Dermis blood vessel endothelial cell (primary cell): Measurements from ENCODE around the gene PHKB. TPM values are rescaled to one million over a fixed set of nuclear protein-coding genes. Genes with fewer than 3 reads are reported as not detected.
"Not testable (repeated sequence)": the region's sequence is repeated elsewhere in the genome, so short reads cannot be mapped to it uniquely, and the experiment has no call there.

Source experiments
- DNase-seq: peaks from one replicate; pipeline ENCODE4 v3.0.0; 2010
- total RNA-seq: library from RNA; depleted of rRNA; stranded (reverse); fragments of >200 nt; gene quantifications from 2 replicates; pipeline ENCODE4 v1.2.3, GENCODE V29; 2014

PHKB gene
- total RNA-seq: 98.7 and 98.9 TPM in 2 replicates

DNA sequence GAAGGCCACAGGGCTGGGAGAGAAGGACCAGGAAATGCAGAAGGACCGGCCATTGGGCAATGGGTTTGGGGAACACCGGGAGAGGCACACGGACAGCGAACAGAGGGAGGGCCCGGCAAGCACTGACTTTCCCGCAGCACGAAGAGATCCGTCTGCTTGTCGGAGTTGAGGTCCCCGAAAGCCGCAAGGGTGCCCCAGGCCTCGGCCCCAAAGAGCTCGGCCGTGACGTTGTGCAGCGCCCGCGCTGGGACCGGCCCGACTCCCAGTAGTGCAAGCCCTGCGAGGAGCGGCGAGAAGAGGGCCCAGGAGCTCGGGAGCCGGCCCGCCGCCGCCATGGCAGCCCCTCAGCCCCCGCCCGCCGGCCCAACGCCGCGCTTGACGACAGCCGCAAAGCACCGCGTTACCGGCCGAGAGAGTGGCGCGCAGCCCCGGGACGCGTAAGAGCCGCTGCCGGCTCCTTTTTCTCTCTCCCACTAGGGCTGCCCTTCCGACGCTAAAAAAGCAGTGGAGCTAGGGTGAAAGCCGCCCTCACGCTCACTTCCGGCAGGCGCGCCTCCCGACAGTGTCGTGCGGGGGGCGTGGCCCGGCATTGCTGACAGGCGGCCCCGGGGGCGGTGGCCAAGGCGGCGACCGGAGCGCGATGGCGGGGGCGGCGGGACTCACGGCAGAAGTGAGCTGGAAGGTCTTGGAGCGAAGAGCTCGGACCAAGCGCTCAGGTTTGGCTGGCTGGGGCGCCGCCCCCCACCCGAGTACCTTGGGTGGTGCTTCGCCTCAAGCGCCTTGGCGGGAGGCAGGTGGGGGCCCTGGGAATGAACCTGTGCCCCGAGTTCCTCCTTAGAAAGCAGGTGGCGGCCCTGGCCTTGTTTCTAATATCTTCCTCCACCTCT lies at the start of gene PHKB, which contains the start of gene ITFG1:
PHKB (plus strand) TSS at position 621 of the 887 bp plus-strand sequence; CDS start at position 641, 20 bp downstream.
ITFG1 (minus strand) TSS at position 353 of the 887 bp plus-strand sequence; CDS start at position 335, 18 bp downstream.
- DNase-seq: peak; percentile 93

DNA sequence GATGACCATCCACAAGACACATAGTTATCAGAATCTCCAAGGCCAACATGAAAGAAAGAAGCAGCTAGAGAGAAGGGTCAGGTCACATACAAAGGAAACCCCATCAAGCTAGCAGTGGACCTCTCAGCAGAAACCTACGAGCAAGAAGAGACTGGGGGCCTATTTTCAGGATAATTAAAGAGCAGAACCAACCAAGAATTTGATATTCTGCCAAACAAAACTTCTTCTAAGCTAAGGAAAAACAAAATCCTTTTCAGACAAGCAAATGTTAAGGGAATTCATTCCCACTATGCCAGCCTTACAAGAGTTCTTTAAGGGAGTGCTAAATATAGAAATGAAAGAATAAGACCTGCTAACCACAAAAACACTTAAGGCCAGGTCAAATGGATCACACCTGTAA lies 48.1 kb upstream of the PHKB start:
- no peak for DNase-seq

DNA sequence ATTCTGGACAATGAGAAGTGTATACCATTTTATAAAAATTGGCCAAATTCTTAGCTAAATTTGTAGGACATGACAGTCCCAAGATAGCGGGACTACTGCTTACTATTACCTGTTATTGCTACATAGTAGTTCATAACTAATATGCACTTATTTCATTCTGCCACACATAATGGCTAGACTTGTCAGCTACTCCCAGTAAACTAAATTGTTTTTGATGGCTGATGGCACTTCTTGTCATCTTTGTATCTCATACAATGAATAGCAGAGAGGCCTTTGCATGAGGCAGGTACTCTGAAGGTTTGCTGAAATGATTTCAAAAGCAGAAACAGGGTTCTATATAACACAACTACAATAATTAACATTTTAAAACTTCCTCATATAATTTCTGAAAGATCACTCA lies 44.3 kb upstream of the PHKB start:
- no peak for DNase-seq

DNA sequence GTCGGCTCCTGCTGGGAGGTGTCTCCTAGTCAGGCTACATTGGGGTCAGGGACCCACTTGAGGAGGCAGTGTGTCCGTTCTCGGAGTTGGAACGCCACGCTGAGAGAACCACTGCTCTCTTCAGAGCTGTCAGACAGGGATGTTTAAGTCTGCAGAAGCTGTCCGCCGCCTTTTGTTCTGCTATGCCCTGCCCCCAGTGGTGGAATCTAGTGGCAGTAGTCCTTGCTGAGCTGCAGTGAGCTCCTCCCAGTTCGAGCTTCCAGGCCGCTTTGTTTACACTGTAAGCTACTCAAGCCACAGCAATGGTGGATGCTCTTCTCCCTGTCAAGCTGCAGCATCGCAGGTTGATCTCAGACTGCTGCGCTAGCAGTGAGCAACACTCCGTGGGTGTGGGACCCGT lies 36.3 kb upstream of the PHKB start:
- DNase-seq: no peak

DNA sequence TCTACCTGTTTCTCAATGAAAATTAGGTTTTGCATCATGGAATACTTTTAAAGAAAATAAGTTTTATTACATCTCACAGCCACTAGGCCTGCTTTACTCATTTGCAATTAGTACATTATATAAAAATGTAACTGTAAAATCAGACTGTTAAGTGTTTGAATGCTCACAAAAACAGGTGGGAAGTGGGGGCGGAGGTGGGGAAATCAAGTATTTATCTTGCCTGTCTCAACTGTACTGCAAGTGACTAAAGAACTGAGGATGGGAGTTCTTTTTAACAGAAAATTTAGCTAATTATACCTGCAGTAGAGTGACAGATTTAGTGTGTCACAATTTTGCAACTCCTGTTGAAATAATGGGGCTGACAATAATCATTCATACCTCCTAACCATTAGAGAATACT lies 34.3 kb upstream of the PHKB start:
- no peak for DNase-seq

DNA sequence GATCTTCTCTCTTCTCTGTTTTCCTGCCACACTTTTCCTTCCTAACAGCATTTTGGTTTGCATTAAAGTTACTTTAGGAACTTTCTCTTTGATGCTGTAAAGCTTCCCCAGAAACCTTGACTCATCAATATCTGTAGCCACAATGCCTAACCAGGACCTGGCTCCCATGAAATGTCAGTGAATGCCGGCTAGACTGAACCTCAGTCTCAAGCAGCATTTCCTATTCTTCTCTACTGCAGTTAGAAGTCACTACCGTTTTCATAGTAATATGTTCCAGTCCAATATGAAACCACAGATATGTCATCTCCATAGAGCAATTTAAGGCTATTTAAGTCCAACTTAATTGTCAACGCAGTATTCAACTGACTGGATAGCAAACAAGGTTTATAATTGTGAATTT lies 29.2 kb upstream of the PHKB start:
- no peak for DNase-seq

DNA sequence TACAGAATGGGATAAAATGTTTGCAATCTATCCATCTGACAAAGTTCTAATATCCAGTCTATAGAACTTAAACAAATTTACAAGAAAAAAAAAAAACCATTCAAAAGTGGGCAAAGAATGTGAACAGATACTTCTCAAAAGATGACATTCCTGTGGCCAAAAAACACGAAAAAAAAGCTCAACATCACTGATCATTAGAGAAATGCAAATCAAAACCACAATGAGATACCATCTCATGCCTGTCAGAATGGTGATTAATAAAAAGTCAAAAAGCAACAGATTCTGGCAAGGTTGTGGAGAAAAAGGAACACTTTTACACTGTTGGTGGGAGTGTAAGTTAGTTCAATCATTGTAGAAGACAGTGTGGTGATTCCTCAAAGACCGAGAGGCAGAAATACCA lies 26.9 kb upstream of the PHKB start:
- not testable (repeated sequence) for DNase-seq

DNA sequence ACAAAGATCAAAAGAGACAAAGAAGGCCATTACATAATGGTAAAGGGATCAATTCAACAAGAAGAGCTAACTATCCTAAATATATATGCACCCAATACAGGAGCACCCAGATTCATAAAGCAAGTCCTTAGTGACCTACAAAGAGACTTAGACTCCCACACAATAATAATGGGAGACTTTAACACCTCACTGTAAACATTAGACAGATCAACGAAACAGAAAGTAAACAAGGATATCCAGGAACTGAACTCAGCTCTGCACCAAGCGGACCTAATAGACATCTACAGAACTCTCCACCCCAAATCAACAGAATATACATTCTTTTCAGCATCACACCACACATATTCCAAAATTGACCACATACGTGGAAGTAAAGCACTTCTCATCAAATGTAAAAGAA lies 21.1 kb upstream of the PHKB start:
- DNase-seq: not testable (repeated sequence)

DNA sequence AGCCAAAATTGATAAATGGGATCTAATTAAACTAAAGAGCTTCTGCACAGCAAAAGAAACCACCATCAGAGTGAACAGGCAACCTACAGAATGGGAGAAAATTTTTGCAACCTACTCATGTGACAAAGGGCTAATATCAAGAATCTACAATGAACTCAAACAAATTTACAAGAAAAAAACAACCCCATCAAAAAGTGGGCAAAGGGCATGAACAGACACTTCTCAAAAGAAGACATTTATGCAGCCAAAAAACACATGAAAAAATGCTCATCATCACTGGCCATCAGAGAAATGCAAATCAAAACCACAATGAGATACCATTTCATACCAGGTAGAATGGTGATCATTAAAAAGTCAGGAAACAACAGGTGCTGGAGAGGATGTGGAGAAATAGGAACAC lies 18.2 kb upstream of the PHKB start:
- not testable (repeated sequence) for DNase-seq

DNA sequence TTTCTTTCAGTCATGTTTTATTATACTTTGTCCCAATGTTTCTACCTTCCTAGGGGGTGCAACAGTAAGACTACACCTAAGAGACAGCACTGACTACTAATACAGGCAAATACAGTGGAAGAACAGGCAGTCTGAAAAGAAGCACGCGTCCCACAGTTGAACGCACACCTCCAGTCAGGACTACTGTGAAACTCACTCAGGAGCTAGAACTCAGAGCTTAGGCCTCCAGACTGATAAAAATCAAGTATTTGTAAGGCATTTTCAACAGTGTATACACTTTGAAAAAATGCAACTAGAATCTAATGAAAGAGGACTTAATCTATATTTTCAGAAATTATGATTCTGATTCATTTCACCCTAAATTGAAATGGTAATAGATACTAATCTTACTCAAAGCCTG lies 14.7 kb upstream of the PHKB start:
- DNase-seq: no peak

DNA sequence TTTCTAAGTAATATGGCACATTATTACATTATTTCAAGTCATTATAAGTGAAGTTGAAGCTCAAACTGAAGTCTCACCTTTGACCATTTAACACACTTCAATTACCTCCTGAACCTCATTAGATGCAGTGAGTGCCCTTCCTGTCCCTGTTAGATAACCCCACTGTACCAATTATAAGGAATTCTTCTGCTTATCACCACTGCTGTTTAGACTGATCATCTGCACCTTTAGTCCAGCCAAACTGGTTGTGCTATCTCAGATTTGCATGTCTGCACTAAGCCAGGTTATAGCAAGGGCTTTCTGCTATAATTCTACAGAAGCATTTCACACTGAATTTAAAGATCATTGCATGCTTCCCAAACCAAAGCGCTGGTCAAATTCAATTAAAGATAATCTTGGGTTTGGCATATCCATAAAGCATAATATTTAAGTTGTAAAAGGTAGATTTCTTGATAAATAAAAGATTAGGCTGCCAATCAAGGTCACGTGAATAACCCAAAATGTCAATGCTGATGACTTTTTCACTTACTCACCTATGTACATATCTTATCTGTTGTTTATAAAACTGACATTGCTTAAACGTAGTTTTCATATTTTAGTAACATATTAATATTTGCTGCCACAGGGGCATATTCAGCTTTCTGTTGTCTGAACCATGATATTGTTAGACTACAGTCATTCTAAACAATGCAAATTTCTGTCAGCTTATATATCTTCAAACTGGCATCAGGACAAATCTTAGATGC lies 12.1 kb upstream of the PHKB start:
- DNase-seq: no peak

DNA sequence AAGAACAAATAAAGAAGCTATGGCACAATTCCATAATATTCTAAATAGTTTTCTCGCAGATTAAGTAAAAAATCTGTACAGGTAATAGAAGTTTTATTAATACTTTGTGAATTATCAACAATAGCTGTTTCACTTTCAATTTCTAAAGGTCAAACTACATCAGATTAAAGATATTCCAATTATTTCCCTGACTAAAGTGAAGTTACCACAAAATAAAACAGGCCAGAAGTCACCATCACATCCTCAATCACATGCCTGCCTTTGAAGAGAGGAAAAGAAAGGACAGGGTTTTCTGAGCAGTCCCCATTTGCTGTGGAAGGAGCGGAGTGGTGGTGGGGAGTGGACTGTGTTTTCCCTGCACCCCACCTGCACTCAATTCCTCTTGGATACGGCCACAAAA lies 11.3 kb upstream of the PHKB start:
- DNase-seq: no peak

DNA sequence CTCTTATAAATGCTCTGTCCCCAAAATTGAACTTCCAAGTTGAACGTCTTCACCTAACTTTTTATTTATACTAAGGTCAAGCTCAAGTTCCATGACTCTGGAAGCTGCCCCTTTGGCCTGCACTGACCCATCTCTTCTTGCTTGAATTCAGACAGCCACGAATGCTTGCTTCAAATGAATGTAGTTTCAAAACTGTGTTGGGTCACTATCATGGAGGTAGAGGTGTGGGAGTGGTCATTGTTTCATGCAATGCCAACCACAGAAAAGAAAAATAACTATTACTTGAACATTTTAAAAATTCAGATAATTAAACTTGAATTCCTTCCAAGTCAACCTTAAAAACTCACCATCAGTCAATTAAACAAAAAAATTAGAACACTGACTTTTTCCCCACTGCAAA lies 2.8 kb upstream of the PHKB start:
- DNase-seq: no peak

DNA sequence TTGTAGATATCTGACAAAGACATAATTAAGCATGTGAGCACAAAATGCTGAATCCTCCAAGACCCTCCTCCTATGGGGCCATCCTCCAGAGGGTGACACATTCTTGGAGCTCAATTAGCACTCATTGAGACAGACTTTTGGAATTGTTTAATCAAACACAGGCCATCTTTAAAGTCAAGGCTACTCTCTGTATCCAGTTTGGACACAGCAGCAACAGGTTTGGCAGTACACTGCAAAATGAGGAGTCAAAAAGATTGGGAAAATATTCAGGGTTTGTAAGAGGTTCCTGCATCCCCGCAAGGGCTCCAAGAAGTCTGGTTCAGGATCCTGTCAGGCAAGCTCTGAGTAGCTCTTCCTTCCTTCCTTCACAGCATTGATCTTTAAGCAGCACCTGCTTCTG lies 1.5 kb upstream of the PHKB start:
- DNase-seq: no peak

DNA sequence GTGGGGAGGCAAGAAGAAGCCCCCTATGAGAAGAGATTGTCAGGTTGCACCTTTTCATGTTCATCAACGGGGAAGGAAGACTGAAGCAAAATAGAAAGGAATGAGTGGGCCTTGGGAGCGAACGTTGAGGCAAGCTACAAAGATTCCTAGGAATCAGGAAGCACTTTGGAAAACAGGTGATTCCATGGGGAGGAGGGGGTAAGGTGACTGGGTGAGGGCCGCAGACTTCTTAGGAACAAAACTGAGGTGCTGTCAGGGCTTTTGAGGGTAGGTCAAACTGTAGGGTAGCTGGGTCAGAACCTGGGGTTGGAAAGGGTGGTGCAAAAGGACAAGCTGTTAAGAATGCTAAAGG lies 796 bp upstream of the PHKB start:
- peak; percentile 20 for DNase-seq

DNA sequence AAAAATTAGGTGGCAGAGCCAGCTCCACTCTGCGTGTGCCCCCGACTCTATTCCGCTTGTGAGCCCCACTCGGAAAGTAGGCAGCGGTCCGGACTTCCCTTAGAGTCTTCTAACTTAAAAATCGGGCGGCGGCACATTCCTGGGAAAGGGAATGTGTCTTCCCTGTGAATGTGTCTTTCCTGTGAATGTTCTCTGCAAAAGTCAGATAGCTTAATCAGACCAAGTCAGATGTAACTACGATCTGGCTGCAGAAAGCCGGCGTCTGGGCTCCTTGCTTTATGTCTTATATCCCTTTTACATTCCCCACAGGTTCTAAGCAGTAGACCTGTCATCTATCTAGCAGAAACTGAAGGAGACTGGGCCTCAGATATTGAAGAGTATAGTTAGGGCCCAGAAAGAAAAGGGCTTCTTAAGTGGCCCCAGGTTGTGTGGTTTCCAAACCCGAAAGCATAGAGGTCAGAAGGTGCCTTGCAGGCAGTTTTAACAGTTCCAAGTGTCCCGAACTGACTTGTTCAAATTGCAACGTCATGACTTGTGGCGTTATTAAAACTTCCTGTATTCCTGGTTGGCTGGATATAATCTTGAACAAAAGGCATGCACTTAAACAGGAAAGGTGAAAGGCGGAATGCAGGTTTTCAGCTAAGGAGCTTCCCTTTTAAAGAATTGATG lies 601 bp downstream of the PHKB start:
- DNase-seq: peak; percentile 68

DNA sequence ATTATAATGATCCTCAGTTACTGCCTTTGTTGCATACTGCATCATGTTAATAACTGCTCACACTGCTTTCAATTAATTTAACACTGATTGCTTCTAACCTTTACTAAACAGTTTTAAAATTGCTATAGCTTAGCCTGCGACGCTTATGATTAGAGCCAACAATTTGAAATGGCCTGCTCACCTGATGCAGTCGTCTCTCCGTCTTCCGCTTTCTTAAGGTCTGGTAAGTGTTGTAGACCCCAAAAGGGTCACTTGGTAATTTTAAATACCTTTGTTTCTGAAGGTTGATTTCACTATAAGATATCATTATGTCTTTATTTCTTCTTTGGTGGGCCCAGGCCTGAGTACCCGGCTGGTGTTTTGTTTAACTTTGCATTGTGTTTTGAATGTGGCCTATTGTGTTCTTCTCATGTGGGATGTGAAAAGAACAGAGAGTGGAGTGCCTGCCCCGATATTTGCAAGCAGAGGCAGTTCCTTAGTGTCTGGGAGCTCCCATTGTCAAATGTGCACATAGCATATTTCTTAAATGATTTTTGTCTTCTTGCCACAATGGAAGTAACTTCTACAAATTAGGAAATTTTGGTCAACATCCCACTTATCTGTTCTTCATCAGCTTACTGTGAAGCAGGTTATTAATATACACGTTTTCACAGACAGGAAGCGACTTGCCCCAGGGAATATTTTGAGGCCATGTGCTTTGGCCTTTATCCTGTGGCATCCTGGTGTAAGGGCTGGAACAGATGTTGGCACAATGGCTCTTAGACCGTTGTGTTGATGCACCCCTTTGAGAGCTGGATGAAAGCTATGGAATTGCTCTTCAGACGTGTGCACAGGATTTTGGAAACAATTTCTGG lies 2.9 kb downstream of the PHKB start:
- DNase-seq: peak; percentile 23

DNA sequence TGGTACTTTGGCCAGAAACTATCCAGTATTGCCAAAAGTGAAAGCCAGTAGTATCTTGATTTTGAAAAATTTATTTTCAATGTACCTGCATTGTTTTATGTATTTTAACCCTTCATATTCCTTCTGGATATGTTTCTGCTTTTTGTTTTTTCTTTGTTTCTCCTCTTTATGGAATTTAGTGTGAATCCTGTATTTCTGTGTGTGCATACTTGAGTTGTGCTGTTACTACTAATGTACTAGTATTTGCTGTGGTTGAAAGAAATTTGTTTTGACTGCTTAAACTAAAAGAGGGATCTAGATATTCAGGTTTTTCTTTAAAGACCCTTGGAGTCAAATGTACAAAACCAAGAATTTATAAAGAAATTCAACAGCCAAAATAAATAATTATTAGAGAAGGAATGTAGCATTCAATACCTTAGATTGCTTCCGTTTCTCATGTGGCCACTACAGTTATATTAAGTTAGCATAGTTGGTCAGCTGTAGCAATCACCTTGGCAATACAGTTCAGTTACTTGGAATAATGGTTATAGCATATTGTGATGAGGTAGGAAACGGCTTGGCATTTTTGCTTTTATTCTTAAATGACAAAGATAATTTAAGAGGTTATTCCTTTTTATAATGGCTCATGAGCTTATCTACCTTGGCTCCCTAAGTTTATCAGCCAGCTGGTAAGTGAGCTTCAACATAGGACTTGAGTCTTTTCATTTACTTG lies 4.9 kb downstream of the PHKB start:
- no peak for DNase-seq

DNA sequence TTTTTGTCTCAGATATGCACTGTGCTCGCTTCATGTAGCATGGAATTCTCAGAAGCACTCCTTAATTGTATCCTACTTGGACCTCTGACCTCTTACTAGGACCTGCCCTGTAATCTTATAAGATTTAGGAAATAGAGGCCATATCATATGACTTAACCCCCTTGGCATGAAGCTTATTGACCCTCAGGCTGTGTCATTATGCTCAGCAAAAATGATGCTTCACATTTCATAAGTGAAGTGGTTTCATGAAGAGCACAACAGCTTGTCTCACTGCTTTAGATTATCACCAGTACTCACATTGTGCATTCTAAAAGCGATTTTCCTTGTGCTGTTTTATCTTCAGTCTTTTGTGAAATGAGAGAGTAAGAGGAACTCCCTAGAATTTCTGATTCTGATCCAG lies 6.4 kb downstream of the PHKB start:
- DNase-seq: no peak

DNA sequence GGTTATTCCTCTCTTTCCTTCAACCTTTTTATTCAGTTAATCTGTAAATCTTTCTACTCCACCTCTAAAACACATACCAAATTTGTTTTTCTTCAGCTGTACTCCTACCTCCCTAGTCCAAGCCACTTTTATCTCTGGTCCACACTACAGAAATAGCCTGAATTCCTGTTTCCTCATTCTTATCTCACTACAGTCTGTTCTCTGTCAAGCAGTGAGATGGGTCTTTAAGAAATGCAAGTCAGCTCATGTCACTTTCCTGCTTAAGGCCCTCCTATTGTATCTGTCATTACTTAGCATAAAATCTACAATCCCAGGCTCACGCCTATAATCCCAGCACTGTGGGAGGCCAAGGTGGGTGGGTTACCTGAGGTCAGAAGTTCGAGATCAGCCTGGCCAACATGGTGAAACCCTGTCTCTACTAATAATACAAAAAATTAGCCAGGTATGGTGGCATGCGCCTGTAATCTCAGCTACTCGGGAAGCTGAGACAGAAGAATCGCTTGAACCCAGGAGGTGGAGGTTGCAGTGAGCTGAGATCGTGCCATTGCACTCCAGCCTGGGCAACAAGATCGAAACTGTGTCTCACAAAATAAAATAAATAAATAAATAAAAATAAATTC lies 7.0 kb downstream of the PHKB start:
- not testable (repeated sequence) for DNase-seq

DNA sequence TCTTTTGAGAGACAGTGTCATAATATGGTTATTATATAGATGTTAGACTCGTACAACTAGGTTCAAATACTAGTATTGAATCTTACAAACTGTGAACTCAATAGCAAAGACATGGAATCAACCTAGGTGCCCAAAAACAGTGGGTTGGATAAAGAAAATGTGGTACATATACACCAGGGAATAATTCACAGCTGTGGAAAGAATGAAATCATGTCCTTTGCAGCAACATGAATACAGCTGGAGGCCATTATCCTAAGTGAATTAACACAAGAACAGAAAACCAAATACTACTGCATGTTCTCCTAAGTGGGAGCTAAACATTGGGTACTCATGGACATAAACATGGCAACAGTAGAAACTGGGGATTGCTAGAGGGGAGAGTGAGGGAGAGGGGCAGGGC lies 8.1 kb downstream of the PHKB start:
- DNase-seq: no peak
